PC-3 (cell line): ENCODE results near the gene AGFG1. TPM values are rescaled to one million over a fixed set of nuclear protein-coding genes. Genes with fewer than 3 reads are reported as not detected.

ENCODE experiments used
- ATAC-seq: fragments of 200-7000 bp; cut with Tn5 transposase; 2 replicates; pipeline ENCODE4 v1.9.1; 2020; ENCODE audit warnings: mild to moderate bottlenecking, moderate library complexity
- BruUV-seq: library from RNA; stranded (reverse); fragments of 400-500 nt; replicated peaks from 2 replicates; lab custom pipeline; 2021; lab: Mats Ljungman, UMichigan
- CTCF ChIA-PET: fragments of 300-600 bp; sonication (Branson Sonifier 250); formaldehyde crosslinking; loops from one replicate; lab custom pipeline; 2022; ENCODE audit warnings: antibody characterized with exemption; lab: Charles Lee
- POLR2A ChIA-PET: fragments of 300-600 bp; sonication (Branson Sonifier 250); formaldehyde crosslinking; loops from one replicate; lab custom pipeline; 2022; ENCODE audit warnings: antibody characterized with exemption; ENCODE audit not compliant: unreplicated experiment; lab: Charles Lee
- DNase-seq: peaks from one replicate; pipeline ENCODE4 v3.0.0-alpha.2; 2015
- H2AFZ ChIP-seq: fragments of 300-600 bp; sonication (generic); 2 replicates; pipeline ENCODE4 v1.6.0; 2016; ENCODE audit warnings: antibody characterized with exemption, low read length
- H3F3A ChIP-seq: fragments of 300-600 bp; sonication (generic); one replicate; pipeline ENCODE4 v1.6.0; 2017; ENCODE audit warnings: antibody characterized with exemption, low read length, control low read depth, mild to moderate bottlenecking; ENCODE audit not compliant: unreplicated experiment
- H3K27ac ChIP-seq: fragments of 300-600 bp; sonication (generic); 2 replicates; pipeline ENCODE4 v1.5.1; 2016; ENCODE audit warnings: mild to moderate bottlenecking, low read length
- H3K27me3 ChIP-seq: fragments of 300-600 bp; sonication (generic); 2 replicates; pipeline ENCODE4 v1.6.1; 2016; ENCODE audit warnings: low read length, mixed read lengths
- H3K36me3 ChIP-seq: fragments of 300-600 bp; sonication (generic); 2 replicates; pipeline ENCODE4 v1.6.1; 2016; ENCODE audit warnings: low read depth, mixed run types, low read length, mixed read lengths
- H3K4me1 ChIP-seq: fragments of 300-600 bp; sonication (generic); 2 replicates; pipeline ENCODE4 v1.5.1; 2016; ENCODE audit warnings: low read length; ENCODE audit not compliant: insufficient read depth
- H3K4me2 ChIP-seq: fragments of 300-600 bp; sonication (generic); 2 replicates; pipeline ENCODE4 v1.6.0; 2016; ENCODE audit warnings: low read length
- H3K4me3 ChIP-seq: fragments of 300-600 bp; sonication (generic); 2 replicates; pipeline ENCODE4 v1.5.1; 2016; ENCODE audit warnings: mild to moderate bottlenecking, low read length, mixed read lengths
- H3K79me2 ChIP-seq: fragments of 300-600 bp; sonication (generic); 2 replicates; pipeline ENCODE4 v1.6.1; 2017; ENCODE audit warnings: low read length, mixed read lengths
- H3K9ac ChIP-seq: fragments of 300-600 bp; sonication (generic); 2 replicates; pipeline ENCODE4 v1.6.0; 2016; ENCODE audit warnings: mild to moderate bottlenecking, low read length
- H3K9me2 ChIP-seq: fragments of 300-600 bp; sonication (generic); replicated peaks from 2 replicates; pipeline ENCODE4 v1.6.1; 2016; ENCODE audit warnings: mixed run types, low read length, mixed read lengths
- H3K9me3 ChIP-seq: fragments of 300-600 bp; sonication (generic); 2 replicates; pipeline ENCODE4 v1.6.1; 2016; ENCODE audit warnings: low read length, mixed read lengths
- H4K20me1 ChIP-seq: fragments of 300-600 bp; sonication (generic); 2 replicates; pipeline ENCODE4 v1.6.1; 2016; ENCODE audit warnings: low read length, mixed read lengths
- EZH2 ChIP-seq: fragments of 300-600 bp; sonication (generic); IDR thresholded peaks from one replicate; pipeline ENCODE4 v1.6.1; 2017; ENCODE audit warnings: antibody characterized with exemption, mild to moderate bottlenecking, low read length; ENCODE audit not compliant: unreplicated experiment
- EZH2phosphoT487 ChIP-seq: fragments of 300-600 bp; sonication (generic); IDR thresholded peaks from 2 replicates; pipeline ENCODE4 v1.6.1; 2018; ENCODE audit warnings: mild to moderate bottlenecking, antibody characterized with exemption, low read length, borderline replicate concordance
- intact Hi-C: fragments of 100-400 bp; cut with micrococcal nuclease; formaldehyde crosslinking; loops from 2 replicates; pipeline ENCODE4 v1.9.0; 2023
- total RNA-seq: library from RNA; depleted of rRNA; stranded (reverse); fragments of >200 nt; gene quantifications from 2 replicates; pipeline ENCODE4 v1.2.3, GENCODE V29; 2014
- TF ChIP-seq, protein P1 (sequence below): fragments of 300-600 bp; sonication (generic); conservative IDR thresholded peaks from 2 replicates; pipeline ENCODE4 v1.5.1; 2017; ENCODE audit warnings: antibody characterized with exemption, low read depth, mild to moderate bottlenecking, low read length

AGFG1 gene
- total RNA-seq, 1 experiment from 2014 or later = 56.3 TPM

DNA sequence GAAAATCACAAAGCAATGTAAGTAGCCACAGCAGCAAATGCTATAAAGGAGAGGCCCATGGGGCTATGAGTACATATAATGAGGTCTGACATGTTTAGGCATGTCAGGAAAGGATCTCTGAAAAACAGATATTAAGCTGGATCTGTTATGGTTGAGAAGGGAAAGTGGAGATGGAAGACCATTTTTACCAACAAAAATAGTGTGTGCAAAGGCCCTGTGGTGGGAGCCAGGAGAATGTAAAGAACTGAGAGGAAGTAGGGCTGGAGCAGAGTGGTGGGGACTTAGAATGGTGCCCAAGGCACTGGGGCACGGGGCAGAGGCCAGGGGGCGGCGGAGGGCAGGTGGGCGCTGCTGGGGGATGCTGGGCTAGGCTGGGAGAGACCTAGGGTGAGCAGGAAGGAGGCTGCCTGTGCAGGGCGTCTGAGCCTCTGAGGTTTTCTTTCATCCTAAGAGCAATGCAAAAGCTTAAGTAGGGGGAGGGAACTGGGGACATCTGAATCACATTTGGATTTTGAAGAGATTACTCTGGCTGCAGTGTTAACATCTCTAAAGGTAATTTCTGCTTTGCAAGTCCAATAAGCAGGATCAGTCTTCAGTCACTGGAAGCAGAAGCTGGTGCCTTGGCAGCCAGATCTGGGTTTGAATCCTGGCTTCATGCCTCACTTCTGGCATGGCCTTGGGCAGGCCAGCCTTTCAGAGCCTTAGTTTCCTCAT, 4.9 kb upstream of the AGFG1 start:
- H3K4me3 ChIP-seq = no peak overlapping the region
- no TSS peak for BruUV-seq

DNA sequence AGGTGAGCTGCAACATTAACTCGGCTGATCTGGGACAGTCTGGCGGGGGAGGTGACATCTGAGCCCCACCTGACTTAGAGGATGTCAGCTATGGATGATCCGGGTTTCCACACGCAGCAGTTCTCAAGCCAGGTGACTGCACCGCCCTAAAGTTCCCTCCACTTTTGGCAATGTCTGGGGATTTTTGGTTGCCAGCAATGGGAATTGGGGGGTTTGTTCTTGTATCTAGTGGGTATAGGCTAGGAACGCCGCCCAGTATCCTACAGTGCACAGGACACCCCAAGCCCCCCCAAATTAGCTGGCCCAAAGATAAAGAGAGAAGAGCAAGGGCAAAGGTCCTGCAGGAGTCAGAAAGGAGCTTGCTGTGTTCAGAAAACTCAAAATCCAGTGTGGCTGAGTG, 544 bp upstream of the AGFG1 start:
- H3K9me2 ChIP-seq = no peaks in the 10 kb centered on the region
- H3K36me3 ChIP-seq = no peaks in the 10 kb centered on the region
- H3K79me2 ChIP-seq = peaks cover 42% of the 10 kb centered on the region
- POLR2A ChIA-PET = no interaction called here
- H3K4me1 ChIP-seq = peaks cover 47% of the 10 kb centered on the region
- H2AFZ ChIP-seq = no peak overlapping the region
- CTCF ChIA-PET = no interaction called here
- no peaks in the 10 kb centered on the region for H3F3A ChIP-seq
- no peak overlapping the region for H3K9ac ChIP-seq
- peak overlapping the region; percentile 94; the same call in 1 of the 2 replicates for H3K4me3 ChIP-seq
- no TSS peak for BruUV-seq
- DNase-seq (no peak), ATAC-seq (no peak)
- no peaks in the 10 kb centered on the region for H3K9me3 ChIP-seq
- no peaks in the 10 kb centered on the region for H3K27me3 ChIP-seq
- H3K27ac ChIP-seq = no peak overlapping the region
- no peak for TF ChIP-seq EZH2
- TF ChIP-seq, protein P1, sequence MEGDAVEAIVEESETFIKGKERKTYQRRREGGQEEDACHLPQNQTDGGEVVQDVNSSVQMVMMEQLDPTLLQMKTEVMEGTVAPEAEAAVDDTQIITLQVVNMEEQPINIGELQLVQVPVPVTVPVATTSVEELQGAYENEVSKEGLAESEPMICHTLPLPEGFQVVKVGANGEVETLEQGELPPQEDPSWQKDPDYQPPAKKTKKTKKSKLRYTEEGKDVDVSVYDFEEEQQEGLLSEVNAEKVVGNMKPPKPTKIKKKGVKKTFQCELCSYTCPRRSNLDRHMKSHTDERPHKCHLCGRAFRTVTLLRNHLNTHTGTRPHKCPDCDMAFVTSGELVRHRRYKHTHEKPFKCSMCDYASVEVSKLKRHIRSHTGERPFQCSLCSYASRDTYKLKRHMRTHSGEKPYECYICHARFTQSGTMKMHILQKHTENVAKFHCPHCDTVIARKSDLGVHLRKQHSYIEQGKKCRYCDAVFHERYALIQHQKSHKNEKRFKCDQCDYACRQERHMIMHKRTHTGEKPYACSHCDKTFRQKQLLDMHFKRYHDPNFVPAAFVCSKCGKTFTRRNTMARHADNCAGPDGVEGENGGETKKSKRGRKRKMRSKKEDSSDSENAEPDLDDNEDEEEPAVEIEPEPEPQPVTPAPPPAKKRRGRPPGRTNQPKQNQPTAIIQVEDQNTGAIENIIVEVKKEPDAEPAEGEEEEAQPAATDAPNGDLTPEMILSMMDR = no peak
- intact Hi-C loops = loop anchor here (5.0 to 10.0 kb wide), 2 partner anchors 186 to 403 kb away; partner anchors contain the start of gene DAW1
- H3K4me2 ChIP-seq = no peak overlapping the region
- peaks cover 34% of the 10 kb centered on the region for H4K20me1 ChIP-seq

More for the DNA sequence above, 4.9 kb upstream of the AGFG1 start:
- H3K4me1 ChIP-seq = peaks cover 44% of the 10 kb centered on the region
- H2AFZ ChIP-seq = no peak overlapping the region
- peak overlapping the region; percentile 58 for H3K4me2 ChIP-seq
- intact Hi-C loops = loop anchor here (5.0 kb wide), 1 partner anchor 335 kb away; no protein-coding TSS in a partner anchor
- no peaks in the 10 kb centered on the region for H4K20me1 ChIP-seq
- ChIA-PET CTCF (no interaction called here), POLR2A (interaction anchor here (0.6 kb wide), 1 partner anchor 168 kb away, joined by 4 read pairs; no protein-coding TSS in a partner anchor)
- H3K9me3 ChIP-seq = no peaks in the 10 kb centered on the region
- H3K36me3 ChIP-seq = no peaks in the 10 kb centered on the region
- H3F3A ChIP-seq = no peaks in the 10 kb centered on the region
- DNase-seq = no peak
- no peak for ATAC-seq
- no peaks in the 10 kb centered on the region for H3K9me2 ChIP-seq
- H3K9ac ChIP-seq = no peak overlapping the region
- H3K27ac ChIP-seq = peak overlapping the region; percentile 68
- H3K27me3 ChIP-seq = no peaks in the 10 kb centered on the region
- TF ChIP-seq, protein P1 = no peak
- TF ChIP-seq EZH2 (no peak), EZH2phosphoT487 (no peak)
- no peaks in the 10 kb centered on the region for H3K79me2 ChIP-seq
